Choroid plexus epithelial cell (primary cell): ENCODE data around the gene KCNQ2.

Source experiments
- DNase-seq: peaks from one replicate; pipeline ENCODE4 v3.0.0-alpha.2; 2010; ENCODE audit warnings: low read depth
- H3K4me3 ChIP-seq: 2 replicates; pipeline ENCODE4 v1.5.1; 2011; ENCODE audit warnings: low read depth, mild to moderate bottlenecking, control low read depth, low read length, moderate library complexity
- TF ChIP-seq, protein P1 (sequence below): conservative IDR thresholded peaks from 2 replicates; pipeline ENCODE4 v1.5.1; 2011; ENCODE audit warnings: low read depth, mild to moderate bottlenecking, control low read depth, inconsistent platforms, low read length, moderate library complexity

The KCNQ2 gene

GRCh38 chr20:63477061-63477616 lies 4.7 kb upstream of the KCNQ2 start:
- no peak for DNase-seq
- no peak overlapping the region for H3K4me3 ChIP-seq
- TF ChIP-seq, protein P1, sequence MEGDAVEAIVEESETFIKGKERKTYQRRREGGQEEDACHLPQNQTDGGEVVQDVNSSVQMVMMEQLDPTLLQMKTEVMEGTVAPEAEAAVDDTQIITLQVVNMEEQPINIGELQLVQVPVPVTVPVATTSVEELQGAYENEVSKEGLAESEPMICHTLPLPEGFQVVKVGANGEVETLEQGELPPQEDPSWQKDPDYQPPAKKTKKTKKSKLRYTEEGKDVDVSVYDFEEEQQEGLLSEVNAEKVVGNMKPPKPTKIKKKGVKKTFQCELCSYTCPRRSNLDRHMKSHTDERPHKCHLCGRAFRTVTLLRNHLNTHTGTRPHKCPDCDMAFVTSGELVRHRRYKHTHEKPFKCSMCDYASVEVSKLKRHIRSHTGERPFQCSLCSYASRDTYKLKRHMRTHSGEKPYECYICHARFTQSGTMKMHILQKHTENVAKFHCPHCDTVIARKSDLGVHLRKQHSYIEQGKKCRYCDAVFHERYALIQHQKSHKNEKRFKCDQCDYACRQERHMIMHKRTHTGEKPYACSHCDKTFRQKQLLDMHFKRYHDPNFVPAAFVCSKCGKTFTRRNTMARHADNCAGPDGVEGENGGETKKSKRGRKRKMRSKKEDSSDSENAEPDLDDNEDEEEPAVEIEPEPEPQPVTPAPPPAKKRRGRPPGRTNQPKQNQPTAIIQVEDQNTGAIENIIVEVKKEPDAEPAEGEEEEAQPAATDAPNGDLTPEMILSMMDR = no peak

GRCh38 chr20:63475209-63475608 lies 2.8 kb upstream of the KCNQ2 start:
- TF ChIP-seq, protein P1 = no peak
- DNase-seq = peak; percentile 47
- no peak overlapping the region for H3K4me3 ChIP-seq

DNA sequence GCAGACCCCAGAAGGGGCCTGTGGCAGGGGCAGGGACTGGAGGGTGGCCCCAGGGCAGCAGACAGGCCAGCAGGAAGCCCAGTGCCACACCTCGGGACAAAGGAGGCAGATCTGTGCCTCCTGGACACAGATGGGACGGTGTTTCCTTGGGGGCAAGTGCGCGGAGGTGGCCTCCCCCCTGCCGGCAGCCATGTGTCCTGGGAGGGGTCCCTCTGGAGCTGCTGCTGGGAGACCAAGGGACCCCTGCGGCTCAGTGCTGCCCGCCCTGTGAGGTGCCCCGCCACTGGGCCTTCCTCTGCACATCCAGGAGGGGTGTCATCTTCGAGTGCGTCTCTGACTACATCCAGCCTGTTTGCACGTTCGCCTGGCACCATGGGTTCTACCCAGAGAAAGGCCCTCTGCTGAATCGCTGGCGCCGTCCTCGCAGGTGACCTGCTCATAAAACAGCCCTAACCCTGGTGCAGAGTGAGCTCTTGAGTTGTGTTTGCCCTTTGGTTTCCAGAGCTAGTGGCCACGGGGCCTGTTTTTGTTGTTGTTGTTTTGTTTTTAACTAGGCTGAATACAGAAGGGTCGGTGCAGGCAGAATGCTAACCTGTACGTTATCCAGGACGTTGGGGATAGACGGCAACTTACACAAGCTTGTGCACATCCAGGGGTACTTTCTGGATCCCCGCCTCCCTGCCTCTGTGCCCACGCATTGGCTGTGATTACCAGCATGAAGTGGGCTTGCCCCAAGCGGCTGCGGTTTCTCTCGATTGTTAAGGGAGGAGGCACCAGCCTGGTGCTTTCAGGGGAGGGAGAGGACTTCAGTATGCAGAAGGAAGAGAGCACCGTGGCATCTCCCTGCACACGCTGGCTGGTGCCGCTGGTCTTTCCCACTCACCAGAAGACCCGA lies 1.3 kb upstream of the KCNQ2 start:
- TF ChIP-seq, protein P1 = no peak
- no peak for DNase-seq
- H3K4me3 ChIP-seq = no peak overlapping the region

- TF ChIP-seq, protein P1 = no peak
- no peak overlapping the region for H3K4me3 ChIP-seq
- DNase-seq = no peak
These were observed 471 bp upstream of the KCNQ2 start for GRCh38 chr20:63472862-63473390.

DNA sequence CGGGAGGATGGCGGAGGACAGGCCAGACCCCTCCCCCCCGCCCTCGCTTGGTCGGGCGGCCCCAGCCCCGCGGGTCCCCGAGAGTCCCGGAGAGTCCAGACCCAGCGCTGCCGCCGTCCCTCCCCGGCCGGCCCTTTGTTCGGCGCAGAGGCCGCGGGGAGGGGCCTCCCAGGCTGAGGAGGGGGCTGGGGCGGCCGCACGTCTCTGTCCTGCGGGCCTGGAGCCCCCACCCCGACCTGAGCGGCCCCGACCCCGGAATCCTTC lies 806 bp downstream of the KCNQ2 start:
- H3K4me3 ChIP-seq = no peak overlapping the region
- TF ChIP-seq, protein P1 = no peak
- DNase-seq = no peak

- TF ChIP-seq, protein P1 = no peak
- H3K4me3 ChIP-seq = no peak overlapping the region
These were observed 1.3 kb downstream of the KCNQ2 start for GRCh38 chr20:63471002-63471716.

More at GRCh38 chr20:63471002-63471716, 1.3 kb downstream of the KCNQ2 start:
- no peak for DNase-seq
